A549 (cell line): Measurements from ENCODE around the gene MPHOSPH6.

ENCODE experiments used
- CEBPB ChIP-seq, 2 experiments: fragments of >200 bp in 1 of 2; sonication (Bioruptor Twin) in 1 of 2; formaldehyde crosslinking in 1 of 2; IDR thresholded peaks; 2 replicates each; pipeline ENCODE4 v1.6.1; 2012 to 2016
- CTCF ChIP-seq: fragments of >200 bp; sonication (Bioruptor Twin); formaldehyde crosslinking; IDR thresholded peaks from 3 replicates; pipeline ENCODE4 v1.5.1; 2016
- JUN ChIP-seq, 2 experiments: fragments of >200 bp; sonication (Bioruptor Twin); formaldehyde crosslinking; IDR thresholded peaks; 2 replicates in 1 of 2; 3 replicates in 1 of 2; pipeline ENCODE4 v1.6.1; 2016 to 2017
- KDM1A ChIP-seq: fragments of 200-600 bp; sonication (generic); IDR thresholded peaks from 2 replicates; pipeline ENCODE4 v1.6.1; 2016; ENCODE audit warnings: low read depth, mild to moderate bottlenecking
- KDM5A ChIP-seq: fragments of 200-600 bp; sonication (generic); IDR thresholded peaks from 2 replicates; pipeline ENCODE4 v1.6.1; 2016; ENCODE audit warnings: antibody characterized with exemption, mild to moderate bottlenecking
- MAX ChIP-seq: IDR thresholded peaks from 2 replicates; pipeline ENCODE4 v1.6.1; 2012
- RFX5 ChIP-seq: fragments of 450-650 bp; IDR thresholded peaks from 2 replicates; pipeline ENCODE4 v1.7.1; 2014; ENCODE audit warnings: antibody characterized with exemption, mild to moderate bottlenecking, moderate library complexity

DNA sequence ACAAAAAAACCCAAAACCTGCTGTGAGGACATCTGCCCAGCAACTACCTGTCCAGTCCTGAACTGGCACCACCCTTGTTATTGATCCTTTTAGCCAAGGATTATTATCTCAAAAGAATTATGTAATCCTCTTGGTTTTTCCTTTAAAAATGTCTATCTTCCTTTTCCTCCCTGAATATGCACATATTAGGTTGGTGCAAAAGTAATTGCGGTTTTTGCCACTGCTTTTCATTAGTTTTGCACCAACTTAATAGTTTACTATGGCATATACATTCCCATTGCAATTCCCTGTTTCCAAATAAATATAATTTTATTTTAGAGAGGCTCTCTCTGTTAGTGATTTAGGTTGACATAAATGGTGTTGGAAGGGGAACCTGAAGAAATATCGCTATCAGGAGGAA lies 51.3 kb downstream of the MPHOSPH6 start:
- TF ChIP-seq KDM1A (no peak), CTCF (no peak), MAX (no peak), KDM5A (no peak), RFX5 (no peak), JUN (IDR thresholded peaks at IDR 0.05) (no peak), CEBPB (IDR thresholded peaks at IDR 0.05) (no peak)
